Epidermal melanocyte (primary cell): ENCODE results near the gene MAML2.
"Not testable (repeated sequence)": the region's sequence is repeated elsewhere in the genome, so short reads cannot be mapped to it uniquely, and the experiment has no call there.

Source experiments
- DNase-seq: peaks from one replicate; pipeline ENCODE4 v3.0.0; 2011; ENCODE audit warnings: low spot score; ENCODE audit not compliant: insufficient read length

MAML2 gene

DNA sequence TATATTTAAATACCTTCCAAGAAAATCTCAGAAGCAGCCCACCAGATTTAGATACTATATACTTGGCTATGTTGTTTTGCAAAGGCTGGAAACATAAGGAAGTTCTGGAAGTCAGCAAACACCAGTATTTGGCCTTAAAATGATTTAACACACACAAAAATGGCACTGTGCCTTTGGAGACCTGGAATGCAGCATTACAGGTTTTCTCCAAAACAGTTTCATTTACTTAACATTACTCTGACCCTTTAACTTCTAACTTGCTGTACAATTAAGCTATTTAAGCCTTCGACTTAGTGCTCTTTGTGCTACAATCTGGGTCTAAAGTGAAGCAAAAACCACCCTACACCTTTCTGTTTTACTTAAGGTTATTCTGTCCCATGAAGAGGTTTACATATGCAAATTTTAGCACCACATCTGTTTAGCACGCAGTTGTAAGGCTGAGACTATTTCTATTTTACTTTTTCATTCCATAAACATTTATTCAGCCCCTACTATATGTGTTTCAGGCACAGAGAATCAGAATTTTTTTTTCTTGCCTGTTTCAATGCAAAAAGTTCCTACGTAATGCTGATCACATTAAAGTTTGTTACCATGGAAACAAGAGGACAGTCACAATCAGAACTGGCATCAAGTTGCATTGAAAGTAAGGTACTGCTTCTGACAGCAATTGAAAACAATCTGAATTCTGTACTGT, 70.3 kb downstream of the MAML2 start:
- DNase-seq: no peak

DNA sequence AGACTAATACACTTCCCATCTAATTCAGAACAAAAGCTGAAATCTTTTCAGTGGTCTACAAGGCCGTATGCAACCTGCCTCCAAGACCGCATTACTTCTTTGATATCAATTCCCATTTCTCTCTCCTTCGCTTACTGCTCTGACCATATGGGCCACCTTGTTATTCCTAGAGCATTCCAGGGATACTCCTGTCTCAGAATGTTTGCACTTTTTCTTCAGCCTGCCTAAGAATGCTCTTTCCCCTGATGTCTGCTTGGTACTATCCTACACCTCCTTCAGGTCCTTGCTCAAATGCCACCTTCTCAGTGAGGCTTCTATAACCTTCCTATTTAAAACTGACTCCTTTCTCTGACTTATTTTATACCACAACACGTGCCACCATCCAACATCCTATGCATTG, 71.2 kb downstream of the MAML2 start:
- no peak for DNase-seq

DNA sequence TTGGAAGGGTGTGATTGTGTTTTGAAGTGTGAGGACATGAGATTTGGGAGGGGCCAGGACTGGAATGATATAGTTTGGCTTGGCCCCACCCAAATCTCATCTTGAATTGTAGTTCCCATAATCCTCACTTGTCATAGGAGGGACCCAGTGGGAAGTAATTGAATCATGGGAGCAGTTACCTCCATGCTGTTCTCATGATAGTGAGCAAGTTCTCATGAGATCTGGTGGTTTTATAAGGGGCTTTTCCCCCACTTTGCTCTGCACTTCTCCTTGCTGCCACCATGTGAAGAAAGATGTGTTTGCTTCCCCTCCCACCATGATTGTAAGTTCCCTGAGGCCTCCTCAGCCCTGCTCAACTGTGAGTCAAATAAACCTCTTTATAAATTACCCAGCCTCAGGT, 71.6 kb downstream of the MAML2 start:
- DNase-seq: not testable (repeated sequence)

DNA sequence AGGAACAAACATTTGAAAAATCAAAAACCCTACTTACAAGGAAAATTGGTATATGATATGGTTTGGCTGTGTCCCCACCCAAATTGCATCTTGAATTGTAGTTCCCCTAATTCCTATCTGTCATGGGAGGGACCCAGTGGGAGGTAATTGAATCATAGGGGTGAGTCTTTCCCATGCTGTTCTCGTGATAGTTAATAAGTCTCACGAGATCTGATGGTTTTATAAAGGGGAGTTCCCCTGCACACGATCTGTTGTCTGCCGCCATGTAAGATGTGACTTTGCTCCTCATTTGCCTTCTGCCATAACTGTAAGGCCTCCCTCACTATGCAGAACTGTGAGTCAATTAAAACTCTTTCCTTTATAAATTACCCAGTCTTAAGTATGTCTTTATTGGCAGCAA, 74.5 kb downstream of the MAML2 start:
- not testable (repeated sequence) for DNase-seq

DNA sequence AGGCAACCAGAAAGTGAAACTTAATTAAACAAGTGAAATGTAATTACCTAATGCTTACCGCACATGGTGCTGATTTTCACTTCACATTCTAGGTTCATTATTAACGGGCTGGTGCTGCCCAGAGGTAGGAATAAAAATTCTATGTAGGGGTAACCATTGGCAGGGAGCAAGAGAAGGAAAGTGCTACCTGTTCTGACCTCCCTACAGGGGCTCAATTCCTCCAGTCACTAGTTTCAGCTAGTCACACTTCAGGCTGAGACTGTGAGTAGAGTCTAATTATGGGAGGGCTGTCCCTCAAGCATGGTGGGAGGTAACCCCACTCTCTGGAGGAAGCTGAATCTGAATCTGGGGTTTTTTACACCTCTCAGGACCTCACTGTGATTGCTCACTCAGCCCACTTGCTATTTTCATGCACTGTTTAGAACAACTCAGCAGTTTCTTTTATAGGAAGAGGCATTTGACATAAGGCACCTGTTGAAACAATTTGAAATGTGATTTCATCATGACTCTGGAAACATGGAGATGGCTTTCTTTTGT, 75.4 kb downstream of the MAML2 start:
- no peak for DNase-seq

DNA sequence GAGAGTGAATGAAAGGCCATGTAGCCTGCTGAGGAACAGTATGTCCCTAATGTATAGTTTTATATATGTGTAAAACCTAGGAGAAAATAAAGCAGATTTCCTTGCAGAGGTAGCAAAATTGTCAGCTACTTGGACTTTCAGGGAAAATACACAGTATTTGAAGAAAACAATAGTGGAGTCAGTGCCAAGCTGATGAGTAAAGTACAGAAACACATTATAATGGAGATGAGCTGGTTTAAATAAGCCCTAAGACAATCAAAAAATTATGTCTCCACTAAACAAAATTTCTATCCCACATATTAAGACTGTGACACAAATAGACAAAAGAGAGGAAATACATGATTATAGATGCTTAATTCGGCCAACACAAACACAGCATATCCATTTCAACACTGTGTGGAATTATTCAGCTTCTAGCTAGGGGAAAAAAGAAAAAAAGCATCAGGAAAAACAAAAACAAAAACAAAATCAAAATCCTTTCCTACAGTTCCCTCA, 75.9 kb downstream of the MAML2 start:
- DNase-seq: no peak

DNA sequence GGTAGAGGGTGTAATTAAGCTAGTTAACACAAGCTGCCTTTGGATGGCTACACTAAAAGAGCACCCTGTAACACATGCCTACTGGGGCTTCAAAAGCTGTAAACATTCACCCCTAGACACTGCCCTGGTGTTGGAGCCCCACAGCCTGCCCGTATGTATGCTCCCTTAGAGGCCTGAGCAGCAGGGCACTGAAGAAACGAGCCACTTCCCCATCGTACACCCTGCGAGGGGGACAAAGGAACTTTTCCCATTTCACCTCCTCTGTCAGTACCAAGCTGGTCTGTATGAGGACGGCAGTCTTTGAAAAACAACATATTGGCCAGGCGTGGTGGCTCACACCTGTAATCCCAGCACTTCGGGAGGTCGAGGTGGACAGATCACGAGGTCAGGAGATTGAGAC, 77.0 kb downstream of the MAML2 start:
- no peak for DNase-seq

DNA sequence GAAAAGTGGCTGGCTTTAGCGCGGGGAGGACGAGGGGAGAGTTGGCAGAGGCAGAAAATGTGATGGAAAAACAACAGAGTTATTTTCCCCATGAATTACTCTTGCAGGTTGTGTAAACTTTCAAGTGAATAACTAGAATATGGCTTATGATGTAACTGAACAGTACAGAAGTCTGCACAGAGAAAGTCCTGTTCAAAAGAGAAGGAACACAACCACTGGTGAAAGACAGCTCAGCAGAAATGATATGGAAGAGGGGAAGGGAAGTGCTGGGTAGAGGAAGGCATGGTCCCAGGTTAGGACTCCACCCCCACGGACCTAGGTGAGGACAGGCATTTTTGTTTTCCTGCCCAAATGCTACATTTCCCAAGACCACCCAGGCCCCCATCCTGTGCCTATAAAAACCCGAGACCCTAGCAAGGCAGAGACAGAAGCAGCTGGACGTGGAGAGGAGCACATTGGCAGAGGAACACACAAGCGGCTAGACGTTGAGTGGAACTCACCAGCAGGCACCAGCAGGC, 77.7 kb downstream of the MAML2 start:
- no peak for DNase-seq

DNA sequence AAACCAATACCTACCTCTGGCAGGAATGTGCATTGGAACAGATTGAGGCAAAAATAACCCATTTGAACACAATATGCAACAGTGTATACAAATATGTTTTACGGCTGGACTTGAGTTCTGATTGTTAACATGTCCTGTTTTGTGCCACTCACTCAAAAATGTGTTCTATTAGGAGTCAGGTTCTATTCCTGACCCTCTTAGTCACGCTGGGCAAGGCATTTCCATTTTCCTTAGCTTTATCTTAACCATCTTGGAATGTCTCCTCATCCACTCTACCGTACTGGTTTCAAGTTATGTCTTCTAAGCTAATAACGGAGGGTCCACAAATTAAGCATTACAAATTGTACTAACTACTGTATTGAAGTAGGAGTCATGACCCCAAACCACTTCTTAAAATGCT, 78.6 kb downstream of the MAML2 start:
- DNase-seq: no peak

DNA sequence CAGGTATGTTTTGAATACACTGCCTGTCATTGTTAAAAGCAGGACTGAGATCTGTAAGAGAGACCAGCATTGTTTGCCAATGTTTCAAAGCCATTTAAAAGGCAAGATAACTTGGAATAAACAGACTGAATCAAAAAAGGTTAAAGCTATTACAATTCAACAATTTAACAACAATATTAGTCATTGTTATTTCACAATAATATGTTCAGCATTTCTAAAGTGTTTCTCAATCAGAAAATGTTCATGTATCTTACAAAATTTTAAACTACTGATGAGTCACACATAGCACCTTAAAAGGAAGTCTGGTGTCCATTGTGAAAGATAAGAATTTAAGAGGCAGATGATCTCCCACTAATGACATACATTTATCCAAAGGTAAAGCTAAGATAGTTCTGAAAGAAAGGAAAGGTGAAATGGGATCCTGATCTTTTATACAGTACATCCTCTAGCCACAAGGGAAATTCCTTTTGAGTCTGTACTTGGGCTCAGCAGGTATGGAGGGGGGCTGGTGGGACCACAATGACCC, 79.7 kb downstream of the MAML2 start:
- no peak for DNase-seq

DNA sequence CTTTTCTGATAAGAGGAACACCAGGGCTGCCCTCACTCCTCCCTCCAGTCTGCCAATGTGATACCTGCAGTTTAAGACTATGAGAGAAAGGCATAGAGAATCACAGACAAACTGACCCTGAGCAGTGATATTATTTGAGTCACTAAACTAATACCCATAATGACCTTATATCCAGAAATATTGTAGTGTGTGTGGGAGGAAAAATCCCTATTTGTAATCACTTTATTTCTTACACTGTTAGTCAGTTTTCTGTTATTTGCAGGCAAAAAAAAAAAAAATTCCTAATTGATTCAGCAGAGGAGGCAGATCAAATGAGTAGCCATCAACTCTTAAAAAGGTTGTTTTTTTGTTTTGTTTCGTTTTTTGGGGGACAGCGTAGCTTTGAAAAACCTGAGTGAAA, 82.5 kb downstream of the MAML2 start:
- no peak for DNase-seq

DNA sequence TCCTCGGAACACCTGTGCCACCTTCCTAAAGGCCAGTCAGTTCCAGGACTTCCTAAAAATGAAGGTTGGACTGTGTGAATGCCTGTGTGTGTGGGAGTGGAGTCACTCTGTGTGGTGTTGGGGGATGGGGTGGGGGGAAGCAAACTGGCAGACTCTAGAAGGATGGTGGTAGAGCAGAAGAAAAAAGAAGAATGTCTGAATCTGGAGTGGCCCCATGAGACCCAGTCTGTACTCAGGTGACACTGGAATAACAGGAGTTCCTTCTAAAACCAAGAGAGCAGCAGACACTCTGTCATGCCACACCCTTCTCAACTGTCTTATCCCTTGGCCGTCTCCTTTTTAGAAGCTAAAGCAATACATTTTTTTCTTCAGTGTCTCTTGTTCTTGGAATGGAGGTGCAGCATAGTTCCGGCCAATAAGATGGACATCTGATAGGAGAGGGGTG, 82.9 kb downstream of the MAML2 start:
- no peak for DNase-seq

DNA sequence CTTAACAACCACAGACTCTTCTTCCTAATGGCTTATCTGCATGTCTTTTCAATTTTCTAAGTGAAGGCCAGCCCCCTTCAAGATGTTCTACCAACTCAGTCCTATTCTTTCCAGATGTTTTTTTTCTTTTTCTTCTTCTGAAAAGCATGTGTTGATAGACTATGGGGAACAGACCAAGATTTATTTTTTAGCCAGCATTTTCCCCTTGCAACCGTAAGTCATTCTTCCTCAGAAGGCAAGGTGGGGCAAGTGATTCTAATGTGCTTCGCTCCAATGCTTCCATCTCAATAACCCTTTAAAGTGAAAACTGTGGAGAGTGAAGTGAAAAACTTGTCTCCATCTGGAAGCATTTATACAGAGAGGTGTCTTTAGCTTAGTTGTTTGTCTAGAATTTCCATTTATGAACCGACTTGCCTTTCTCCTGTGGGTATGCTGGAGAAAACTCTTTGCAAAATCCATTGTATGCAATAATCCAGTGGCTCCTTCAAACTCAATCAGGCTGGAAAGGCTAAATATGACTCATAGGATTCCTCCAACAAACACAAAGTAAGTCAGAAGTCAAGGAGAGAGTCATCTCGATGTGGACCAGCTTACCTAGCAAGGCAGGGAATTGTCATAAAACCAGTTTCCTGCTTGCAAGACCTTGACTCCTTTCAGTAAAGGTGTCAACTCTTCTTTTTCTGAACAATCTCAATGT, 83.7 kb downstream of the MAML2 start:
- no peak for DNase-seq

DNA sequence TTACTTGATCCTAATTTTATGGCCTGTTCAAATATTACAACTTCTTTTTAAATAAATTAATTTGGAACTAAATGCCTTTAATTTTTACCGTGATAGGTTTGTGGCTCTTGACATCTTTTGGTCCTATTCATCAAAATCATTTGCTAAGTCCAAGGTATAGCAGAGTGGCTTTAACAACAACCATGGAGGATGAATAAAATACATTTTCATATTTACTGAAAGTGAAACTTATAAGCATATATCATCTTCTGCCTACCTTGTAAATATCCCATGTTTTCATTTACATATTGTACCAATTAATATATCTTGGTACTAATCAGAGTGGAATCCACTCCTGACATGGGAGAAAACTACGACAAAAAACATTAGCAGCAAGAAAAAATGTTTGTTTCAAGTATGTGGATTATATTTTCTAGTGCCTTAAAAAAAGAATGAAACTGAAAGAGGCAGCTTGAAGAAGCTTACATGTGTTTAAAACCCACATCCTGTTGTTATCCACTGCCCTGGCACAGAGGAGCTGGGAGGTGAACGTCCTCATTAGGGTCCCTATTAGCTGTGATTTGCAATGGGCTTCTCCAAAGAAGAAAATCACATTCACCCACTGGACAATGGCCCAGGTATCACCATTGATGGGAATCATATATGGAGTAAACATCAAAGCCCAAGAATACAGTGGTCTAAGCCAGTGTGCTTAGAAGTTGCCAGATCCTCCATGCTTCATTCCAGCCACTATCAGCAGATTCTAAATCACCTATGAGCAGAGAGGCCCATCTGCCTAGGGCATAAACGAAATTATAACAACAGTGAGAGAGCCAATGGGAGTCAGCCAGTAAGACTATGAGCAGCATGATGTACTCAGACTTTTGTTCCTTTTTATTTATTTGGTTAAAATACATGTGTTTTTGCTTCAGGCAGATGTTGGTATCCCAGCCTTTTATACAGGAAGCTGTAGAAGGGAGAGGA, 84.7 kb downstream of the MAML2 start:
- no peak for DNase-seq

DNA sequence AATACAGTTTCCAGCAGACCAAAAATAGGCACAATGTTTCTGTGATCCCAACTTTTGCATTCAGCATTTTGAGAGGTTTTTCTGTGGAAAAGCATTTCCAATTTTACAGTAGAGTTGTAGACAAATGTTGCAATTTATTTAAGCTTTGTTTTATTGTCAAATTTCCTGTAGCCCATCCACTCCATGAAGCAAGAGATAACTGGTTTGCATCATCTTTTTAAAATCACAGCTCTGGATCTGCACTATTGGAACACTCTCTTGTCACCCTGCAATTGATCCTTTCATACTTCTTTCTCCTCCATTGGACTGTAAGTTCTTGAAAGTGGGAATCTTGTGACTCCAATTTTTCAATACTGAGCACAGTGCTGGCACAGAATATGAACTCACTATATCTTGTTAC, 86.0 kb downstream of the MAML2 start:
- no peak for DNase-seq

DNA sequence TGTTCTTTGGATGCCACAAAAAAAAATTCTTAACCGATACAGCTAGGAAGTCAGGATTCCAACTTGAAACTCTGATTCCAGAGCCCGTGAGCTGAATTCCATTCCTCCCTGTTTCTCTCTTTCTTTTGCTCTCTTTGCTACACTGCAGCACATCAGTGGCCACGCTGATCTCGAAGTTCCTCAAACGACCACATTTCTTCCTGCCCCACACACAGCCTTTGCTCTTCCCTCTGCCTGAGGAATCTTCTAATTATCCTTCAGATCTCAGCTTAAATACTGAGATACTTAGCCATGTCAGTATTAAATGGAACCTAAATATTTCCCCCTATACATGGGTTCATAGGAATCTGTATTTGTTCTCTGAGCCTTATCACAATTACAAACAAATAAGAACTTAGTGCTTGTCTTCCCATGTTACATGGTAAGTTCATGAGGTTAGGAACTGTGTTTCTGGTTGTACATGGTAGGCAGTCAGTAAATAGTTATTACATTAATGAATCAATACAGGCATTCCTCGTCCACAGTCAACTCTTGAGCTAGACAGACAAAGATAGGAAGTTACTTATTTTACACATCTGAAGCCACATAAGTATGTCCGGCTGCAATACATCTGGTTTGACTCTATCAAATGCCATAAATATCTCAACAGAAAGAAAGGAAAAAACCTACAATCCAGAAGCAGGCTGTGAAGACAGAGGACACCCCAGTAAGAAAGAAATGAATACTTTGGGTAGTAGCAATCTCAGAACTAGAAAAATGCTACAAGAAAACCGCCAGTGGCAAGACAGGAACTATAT, 86.6 kb downstream of the MAML2 start:
- no peak for DNase-seq

DNA sequence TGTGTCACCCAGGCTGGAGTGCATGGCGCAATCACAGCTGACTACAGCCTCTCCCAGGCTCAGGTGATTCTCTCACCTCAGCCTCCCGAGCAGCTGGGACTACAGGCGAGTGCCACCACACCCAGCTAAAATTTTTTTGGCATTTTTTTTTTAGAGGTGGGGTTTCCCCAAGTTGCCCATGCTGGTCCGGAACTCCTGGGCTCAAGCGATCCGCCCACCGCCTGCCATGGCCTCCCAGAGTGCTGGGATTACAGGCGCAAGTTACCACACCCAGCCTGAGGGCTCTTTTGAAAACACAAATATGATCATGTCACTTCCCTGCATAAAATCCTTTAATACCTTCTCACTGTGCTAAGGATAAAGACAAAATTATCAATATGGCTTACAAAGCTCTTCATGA, 88.1 kb downstream of the MAML2 start:
- no peak for DNase-seq

DNA sequence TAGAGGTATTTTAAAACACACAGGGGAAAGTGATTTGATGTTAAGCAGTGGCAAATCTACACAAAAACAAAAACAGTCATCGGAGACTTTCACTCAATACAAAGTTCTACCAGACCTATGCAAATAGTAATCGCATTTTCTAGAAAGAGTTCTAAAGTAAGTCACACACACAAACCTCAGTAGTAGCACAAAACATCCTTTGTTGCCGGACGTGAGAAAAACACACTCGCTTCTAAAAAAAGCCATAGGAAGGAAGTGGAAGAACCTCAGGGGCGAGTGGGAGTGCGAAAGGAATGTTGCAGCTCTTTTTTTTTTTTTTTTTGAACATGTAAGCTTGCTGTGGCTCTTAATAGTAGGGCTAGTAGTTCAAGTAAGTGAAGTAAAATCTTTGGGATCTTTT, 88.9 kb downstream of the MAML2 start:
- DNase-seq: no peak

DNA sequence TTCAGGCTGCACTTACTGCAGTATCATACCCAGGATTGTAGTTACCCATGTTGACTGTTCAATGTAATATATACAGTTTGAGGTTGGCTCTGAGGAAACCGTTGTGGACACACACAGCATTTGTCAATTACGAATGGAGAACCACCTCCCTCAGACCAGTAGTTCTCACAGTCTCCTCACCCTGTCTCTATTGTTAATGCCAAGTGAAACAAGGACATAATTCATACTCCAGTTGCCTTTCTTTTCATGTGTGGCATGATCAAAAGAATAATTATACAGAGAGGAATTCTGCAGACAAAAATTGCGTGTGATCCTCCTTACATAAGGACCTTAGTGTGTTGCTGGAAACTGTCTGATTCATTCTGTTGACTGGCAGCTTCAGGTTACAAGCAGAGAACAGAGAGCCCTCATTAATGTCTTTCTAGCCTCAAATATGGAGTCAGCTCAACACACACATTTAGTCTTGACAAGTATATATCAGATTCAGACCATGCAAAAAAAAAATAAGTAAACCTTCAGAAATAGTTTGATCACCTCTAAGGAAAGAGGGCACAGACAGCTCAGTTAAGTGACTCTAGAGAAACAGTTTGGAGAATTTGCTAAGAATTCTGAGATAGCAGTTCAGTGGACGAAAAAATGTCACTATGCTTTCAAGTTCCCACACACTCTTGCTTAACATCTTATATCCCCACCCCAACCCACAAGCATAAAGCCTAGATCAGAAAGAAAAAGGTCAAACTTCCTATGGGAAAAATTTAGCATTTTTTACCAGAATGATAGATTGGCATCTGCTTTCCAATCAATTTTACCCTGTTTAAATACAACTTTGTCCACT, 96.1 kb downstream of the MAML2 start:
- no peak for DNase-seq
